Lung (tissue), 12 donors: ENCODE measurements around the gene MLX. TPM values are rescaled to one million over a fixed set of nuclear protein-coding genes. Genes with fewer than 3 reads are reported as not detected.

ENCODE experiments used
- ATAC-seq: fragments of 200-7000 bp; cut with Tn5 transposase; one replicate; pipeline ENCODE4 v1.9.1; 2020; ENCODE audit warnings: moderate number of reproducible peaks; ENCODE audit not compliant: insufficient read depth, low FRiP score
- DNase-seq, 3 donors: peaks; one replicate each; pipeline ENCODE4 v3.0.0-alpha.2; 2013 to 2017
- H3K27ac ChIP-seq, 2 donors: one replicate each; pipeline ENCODE4 v1.5.1; 2013; ENCODE audit warnings: mild to moderate bottlenecking in 2 of 2, moderate library complexity in 2 of 2, control low read depth in 1 of 2, inconsistent platforms in 1 of 2, low read depth in 1 of 2, low read length in 1 of 2
- H3K27me3 ChIP-seq, 3 donors: one replicate each; pipeline ENCODE4 v1.5.1; 2013; ENCODE audit warnings: low read length in 2 of 3; ENCODE audit not compliant: control insufficient read depth in 3 of 3, insufficient read depth in 3 of 3
- H3K36me3 ChIP-seq, 4 donors: one replicate each; pipeline ENCODE4 v1.5.1; 2013; ENCODE audit warnings: low read length in 4 of 4, mild to moderate bottlenecking in 1 of 4, moderate library complexity in 1 of 4; ENCODE audit not compliant: control insufficient read depth in 4 of 4, insufficient read depth in 4 of 4
- H3K4me1 ChIP-seq, 5 donors: one replicate each; pipeline ENCODE4 v1.5.1; 2013; ENCODE audit warnings: low read length in 5 of 5, mild to moderate bottlenecking in 2 of 5, moderate library complexity in 1 of 5; ENCODE audit not compliant: control insufficient read depth in 5 of 5, insufficient read depth in 5 of 5
- H3K4me3 ChIP-seq: one replicate; pipeline ENCODE4 v1.5.1; 2013; ENCODE audit warnings: mild to moderate bottlenecking, control low read depth, moderate library complexity
- H3K9ac ChIP-seq, 2 donors: one replicate each; pipeline ENCODE4 v1.5.1; 2013; ENCODE audit warnings: low read length in 2 of 2, control low read depth in 1 of 2; ENCODE audit not compliant: insufficient read depth in 1 of 2
- H3K9me3 ChIP-seq, 4 donors: one replicate each; pipeline ENCODE4 v1.5.1; 2013; ENCODE audit warnings: low read length in 3 of 4, mild to moderate bottlenecking in 1 of 4, moderate library complexity in 1 of 4; ENCODE audit not compliant: control insufficient read depth in 4 of 4, insufficient read depth in 3 of 4
- CTCF ChIP-seq: IDR thresholded peaks from 2 replicates; pipeline ENCODE4 v1.5.1; 2012; ENCODE audit warnings: mild to moderate bottlenecking; ENCODE audit errors: control extremely low read depth, extremely low read depth
- WGBS, 2 donors: extraction: QIAGEN DNeasy Blood & Tissue Kit; methylation state at CpG; one replicate each; pipeline ENCODE4 v1.1.7; 2013; 5-methylcytosine and 5-hydroxymethylcytosine counted together
- polyA plus RNA-seq, 2 donors: library from polyadenylated mRNA; stranded (reverse); fragments of 200-250 nt; gene quantifications; one replicate each; pipeline ENCODE4 v1.2.1, GENCODE V29; 2013
- total RNA-seq, 2 donors: library from RNA; depleted of rRNA in 1 of 2; stranded (reverse); fragments of >200 nt in 1 of 2; gene quantifications; one replicate each; pipeline ENCODE4 v1.2.1, GENCODE V29; 2014 to 2021
- donor health status: control.
- donor health status: control.
- donor health status: Bipolar disorder and iron deficiency.
- donor health status: healthy.
- donor health status: DM: yes; HTN: yes; CAD: no.

Gene MLX
- total and polyA plus RNA-seq, 4 donors, result 31.9 to 71.6 (median 65.7) TPM

DNA sequence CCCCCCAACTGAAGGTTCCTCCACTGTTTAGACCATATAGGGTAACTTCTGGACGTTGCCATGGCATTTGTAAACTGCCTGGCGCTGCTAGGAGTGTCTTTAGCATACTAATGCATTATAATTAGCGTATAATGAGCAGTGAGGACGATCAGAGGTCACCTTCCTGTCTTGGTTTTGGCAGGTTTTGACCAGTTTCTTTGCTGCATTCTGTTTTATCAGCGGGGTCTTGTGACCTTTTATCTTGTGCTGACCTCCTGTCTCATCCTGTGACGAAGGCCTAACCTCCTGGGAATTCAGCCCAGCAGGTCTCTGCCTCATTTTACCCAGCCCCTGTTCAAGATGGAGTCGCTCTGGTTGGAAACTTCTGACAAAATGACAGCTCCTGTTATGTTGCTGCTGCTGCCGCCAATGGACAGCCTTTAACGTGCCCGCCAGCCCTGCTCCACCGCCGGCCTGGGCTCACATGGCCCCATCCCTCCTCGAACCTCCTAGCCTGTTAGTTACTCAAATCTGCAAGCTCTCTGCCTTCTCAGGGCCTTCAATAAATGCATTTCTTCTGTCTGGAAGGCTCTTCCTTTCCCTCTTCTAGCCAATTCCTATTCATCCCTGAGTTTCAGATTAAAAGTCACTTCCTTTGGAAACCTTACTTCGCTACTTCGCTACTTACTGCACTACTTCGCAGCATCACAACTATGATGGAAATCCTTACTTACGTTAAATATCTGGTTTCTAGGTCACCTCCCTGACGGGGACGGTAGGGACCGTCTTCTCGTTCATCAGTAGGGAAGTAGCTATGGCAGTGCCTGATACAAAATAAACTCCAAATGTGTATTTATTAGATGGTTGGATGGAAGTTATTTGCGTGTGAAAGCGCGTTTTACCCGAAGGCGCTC, 31.5 kb upstream of the MLX start:
- Histone ChIP-seq H3K4me3 (peak overlapping the region; percentile 42), H3K27me3 (no peaks in the 10 kb centered on the region), H3K4me1 (peaks cover 0 to 28% (median 5%) of the 10 kb centered on the region in 5 donors), H3K9ac (peak overlapping the region in 1 of 2 donors; percentile 67), H3K36me3 (peaks cover 3 to 16% (median 5%) of the 10 kb centered on the region in 4 donors), H3K9me3 (no peaks in the 10 kb centered on the region), H3K27ac (peak overlapping the region; percentile 88 to 98)
- WGBS, 2 donors, result 44 to 46% methylated on average over 26 of the region's 26 CpGs
- DNase-seq, result no peak
- TF ChIP-seq CTCF, result no peak
- peak; percentile 7 for ATAC-seq

DNA sequence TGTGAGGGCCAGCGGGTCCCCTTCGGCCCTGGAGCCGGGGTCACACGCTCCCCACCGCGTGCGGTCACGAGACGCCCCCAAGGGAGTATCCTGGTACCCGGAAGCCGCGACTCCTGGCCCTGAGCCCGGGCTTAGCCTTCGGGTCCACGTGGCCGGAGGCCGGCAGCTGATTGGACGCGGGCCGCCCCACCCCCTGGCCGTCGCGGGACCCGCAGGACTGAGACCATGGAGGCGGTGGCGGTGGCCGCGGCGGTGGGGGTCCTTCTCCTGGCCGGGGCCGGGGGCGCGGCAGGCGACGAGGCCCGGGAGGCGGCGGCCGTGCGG, 30.9 kb upstream of the MLX start, which contains the start of gene NAGLU:
Gene NAGLU (plus strand): TSS at position 194 of the 324 bp plus-strand sequence. CDS start 32 bp downstream, at position 226.
- Histone ChIP-seq H3K27ac (peak within 1 kb of the TSS; percentile 88 to 98), H3K4me1 (peaks cover 0 to 26% (median 5%) of the 10 kb centered on the region in 5 donors), H3K4me3 (peak within 1 kb of the TSS; percentile 83), H3K9ac (peak within 1 kb of the TSS in 1 of 2 donors; percentile 67), H3K36me3 (peaks cover 3 to 20% (median 5%) of the 10 kb centered on the region in 4 donors), H3K27me3 (no peaks in the 10 kb centered on the region), H3K9me3 (no peaks in the 10 kb centered on the region)
- WGBS, 2 donors, result 0 to 1% methylated on average over 27 to 40 of the region's 40 CpGs
- no peak for TF ChIP-seq CTCF
- peak; percentile 94 to 96 (median 94) for DNase-seq
- ATAC-seq, result peak; percentile 87

- no peak for TF ChIP-seq CTCF
- Histone ChIP-seq H3K36me3 (peaks cover 3 to 25% (median 5%) of the 10 kb centered on the region in 4 donors), H3K9me3 (no peaks in the 10 kb centered on the region), H3K9ac (no peak overlapping the region), H3K4me1 (peaks cover 0 to 21% (median 5%) of the 10 kb centered on the region in 5 donors), H3K4me3 (peak overlapping the region; percentile 83), H3K27me3 (no peaks in the 10 kb centered on the region), H3K27ac (peak overlapping the region; percentile 88 to 98)
- peak; percentile 77 to 89 (median 83) for DNase-seq
- peak; percentile 64 for ATAC-seq
- WGBS, 2 donors, result 1% methylated on average over 45 to 65 of the region's 65 CpGs
Measured at GRCh38 chr17:42536372-42537155, 30.3 kb upstream of the MLX start.
